ENCODE measurements around the gene SLC22A1. TPM values are rescaled to one million over a fixed set of nuclear protein-coding genes. Genes with fewer than 3 reads are reported as not detected.

The SLC22A1 gene
- total and polyA plus RNA-seq, 2 experiments from 2014 or later, result 6.7 to 12.9 TPM

GRCh38 chr6:160084198-160084776, 37.3 kb upstream of the SLC22A1 start:
- Histone ChIP-seq H3K4me3 (no peak overlapping the region), H3K4me2 (no peak overlapping the region), H3K9me2 (replicated peaks; ENCODE audit: insufficient read depth) (no peaks in the 10 kb centered on the region), H3K9me3 (ENCODE audit: low read depth) (no peaks in the 10 kb centered on the region), H3K27me3 (no peaks in the 10 kb centered on the region), H4K20me1 (ENCODE audit: insufficient read depth, poor library complexity, severe bottlenecking) (no peaks in the 10 kb centered on the region), H2AFZ (no peak overlapping the region), H3K27ac (no peak overlapping the region), H3K36me3 (replicated peaks; ENCODE audit: insufficient read depth, low read depth) (no peaks in the 10 kb centered on the region), H3K79me2 (no peaks in the 10 kb centered on the region), H3K4me1 (ENCODE audit: insufficient read depth) (no peaks in the 10 kb centered on the region)
- TF ChIP-seq EZH2 (IDR thresholded peaks at IDR 0.05; ENCODE audit: borderline replicate concordance), result no peak
- no peak for TF ChIP-seq EZH2phosphoT487 (IDR thresholded peaks at IDR 0.05; ENCODE audit: low read depth, severe bottlenecking, unreplicated experiment)
- no peak for TF ChIP-seq CTCF (IDR thresholded peaks at IDR 0.05; ENCODE audit: poor library complexity)
- WGBS (ENCODE audit: low lambda C conversion rate, missing lambda C conversion rate), result 97% methylated on average over 18 of the region's 18 CpGs
- no peak for DNase-seq (ENCODE audit: low spot score)

- DNase-seq (ENCODE audit: low spot score), result no peak
- no peaks in the 10 kb centered on the region for H4K20me1 ChIP-seq (ENCODE audit: insufficient read depth, poor library complexity, severe bottlenecking)
- no peak overlapping the region for H3K27ac ChIP-seq
- no peaks in the 10 kb centered on the region for H3K9me3 ChIP-seq (ENCODE audit: low read depth)
- H3K9me2 ChIP-seq (replicated peaks; ENCODE audit: insufficient read depth), result no peaks in the 10 kb centered on the region
- TF ChIP-seq EZH2phosphoT487 (IDR thresholded peaks at IDR 0.05; ENCODE audit: low read depth, severe bottlenecking, unreplicated experiment), result no peak
- TF ChIP-seq EZH2 (IDR thresholded peaks at IDR 0.05; ENCODE audit: borderline replicate concordance), result no peak
- no peak for TF ChIP-seq CTCF (IDR thresholded peaks at IDR 0.05; ENCODE audit: poor library complexity)
- H3K36me3 ChIP-seq (replicated peaks; ENCODE audit: insufficient read depth, low read depth), result peaks cover 3% of the 10 kb centered on the region
- H2AFZ ChIP-seq, result no peak overlapping the region
- no peak overlapping the region for H3K4me3 ChIP-seq
- H3K4me1 ChIP-seq (ENCODE audit: insufficient read depth), result no peaks in the 10 kb centered on the region
- no peaks in the 10 kb centered on the region for H3K79me2 ChIP-seq
- 95% methylated on average over 5 of the region's 5 CpGs for WGBS (ENCODE audit: low lambda C conversion rate, missing lambda C conversion rate)
- no peaks in the 10 kb centered on the region for H3K27me3 ChIP-seq
- H3K4me2 ChIP-seq, result no peak overlapping the region
These were observed 36.4 kb upstream of the SLC22A1 start for GRCh38 chr6:160085226-160085625.

- WGBS (ENCODE audit: low lambda C conversion rate, missing lambda C conversion rate), result 96% methylated on average over 15 of the region's 15 CpGs
- Histone ChIP-seq H3K9me2 (replicated peaks; ENCODE audit: insufficient read depth) (no peaks in the 10 kb centered on the region), H3K4me1 (ENCODE audit: insufficient read depth) (no peaks in the 10 kb centered on the region), H3K36me3 (replicated peaks; ENCODE audit: insufficient read depth, low read depth) (peaks cover 3% of the 10 kb centered on the region), H3K27me3 (no peaks in the 10 kb centered on the region), H3K9me3 (ENCODE audit: low read depth) (no peaks in the 10 kb centered on the region), H2AFZ (no peak overlapping the region), H3K4me2 (no peak overlapping the region), H3K79me2 (no peaks in the 10 kb centered on the region), H3K4me3 (no peak overlapping the region), H3K27ac (no peak overlapping the region), H4K20me1 (ENCODE audit: insufficient read depth, poor library complexity, severe bottlenecking) (no peaks in the 10 kb centered on the region)
- TF ChIP-seq EZH2 (IDR thresholded peaks at IDR 0.05; ENCODE audit: borderline replicate concordance) (no peak), EZH2phosphoT487 (IDR thresholded peaks at IDR 0.05; ENCODE audit: low read depth, severe bottlenecking, unreplicated experiment) (no peak)
- no peak for DNase-seq (ENCODE audit: low spot score)
These were observed 35.7 kb upstream of the SLC22A1 start for GRCh38 chr6:160085713-160086505.

GRCh38 chr6:160086754-160087153, 34.9 kb upstream of the SLC22A1 start:
- 97% methylated on average over 8 of the region's 8 CpGs for WGBS (ENCODE audit: low lambda C conversion rate, missing lambda C conversion rate)
- Histone ChIP-seq H3K79me2 (no peaks in the 10 kb centered on the region), H4K20me1 (ENCODE audit: insufficient read depth, poor library complexity, severe bottlenecking) (no peaks in the 10 kb centered on the region), H3K9me3 (ENCODE audit: low read depth) (no peaks in the 10 kb centered on the region), H3K36me3 (replicated peaks; ENCODE audit: insufficient read depth, low read depth) (peaks cover 3% of the 10 kb centered on the region), H3K4me3 (no peak overlapping the region), H3K4me2 (no peak overlapping the region), H3K9me2 (replicated peaks; ENCODE audit: insufficient read depth) (no peaks in the 10 kb centered on the region), H3K27me3 (no peaks in the 10 kb centered on the region), H3K27ac (no peak overlapping the region), H3K4me1 (ENCODE audit: insufficient read depth) (no peaks in the 10 kb centered on the region), H2AFZ (no peak overlapping the region)
- TF ChIP-seq EZH2phosphoT487 (IDR thresholded peaks at IDR 0.05; ENCODE audit: low read depth, severe bottlenecking, unreplicated experiment) (no peak), CTCF (IDR thresholded peaks at IDR 0.05; ENCODE audit: poor library complexity) (no peak), EZH2 (IDR thresholded peaks at IDR 0.05; ENCODE audit: borderline replicate concordance) (no peak)
- no peak for DNase-seq (ENCODE audit: low spot score)
